Measurements from ENCODE around the gene OR2L2. TPM values are rescaled to one million over a fixed set of nuclear protein-coding genes. Genes with fewer than 3 reads are reported as not detected.

OR2L2 gene
- total RNA-seq, 1 experiment from 2014 or later, result not detected

Other genes with a start within 250 kb of the OR2L2 start
- not detected in 2 replicates for gene OR14A16, start 206.0 kb upstream of the OR2L2 start, total RNA-seq (2014; rRNA removed; shearing (Covaris generic))
- gene OR11L1, start 188.2 kb upstream of the OR2L2 start, total RNA-seq (2014; rRNA removed; shearing (Covaris generic)), result not detected in 2 replicates
- not detected in 2 replicates for gene TRIM58, start 172.9 kb upstream of the OR2L2 start, total RNA-seq (2014; rRNA removed; shearing (Covaris generic))
- gene OR2W3, start 134.5 kb upstream of the OR2L2 start, total RNA-seq (2014; rRNA removed; shearing (Covaris generic)), result not detected in 2 replicates
- gene OR2T8, start 109.8 kb upstream of the OR2L2 start, total RNA-seq (2014; rRNA removed; shearing (Covaris generic)), result not detected in 2 replicates
- not detected in 2 replicates for gene OR2AJ1, start 105.2 kb upstream of the OR2L2 start, total RNA-seq (2014; rRNA removed; shearing (Covaris generic))
- gene OR2L8, start 81.2 kb upstream of the OR2L2 start, total RNA-seq (2014; rRNA removed; shearing (Covaris generic)), result not detected in 2 replicates
- gene OR2AK2, start 64.8 kb upstream of the OR2L2 start, total RNA-seq (2014; rRNA removed; shearing (Covaris generic)), result not detected in 2 replicates
- gene OR2L5, start 16.4 kb upstream of the OR2L2 start, total RNA-seq (2014; rRNA removed; shearing (Covaris generic)), result not detected in 2 replicates
- gene OR2L3, start 16.8 kb downstream of the OR2L2 start, total RNA-seq (2014; rRNA removed; shearing (Covaris generic)), result not detected in 2 replicates
- gene OR2L13, start 65.1 kb downstream of the OR2L2 start, total RNA-seq (2014; rRNA removed; shearing (Covaris generic)), result not detected in 2 replicates
- not detected in 2 replicates for gene OR2M5, start 115.1 kb downstream of the OR2L2 start, total RNA-seq (2014; rRNA removed; shearing (Covaris generic))
- not detected in 2 replicates for gene OR2M2, start 144.8 kb downstream of the OR2L2 start, total RNA-seq (2014; rRNA removed; shearing (Covaris generic))
- 0.02 TPM in 1 of 2 replicates, not detected in the other for gene OR2M3, start 167.2 kb downstream of the OR2L2 start, total RNA-seq (2014; rRNA removed; shearing (Covaris generic))
- 0.26 TPM in 1 of 2 replicates, not detected in the other for gene OR2M4, start 201.3 kb downstream of the OR2L2 start, total RNA-seq (2014; rRNA removed; shearing (Covaris generic))
- gene OR2T33, start 247.9 kb downstream of the OR2L2 start, total RNA-seq (2014; rRNA removed; shearing (Covaris generic)), result not detected in 2 replicates

Measured in SJCRH30 (cell line).